Mesangial cell (primary cell): Measurements from ENCODE around the gene EGFL7. TPM values are rescaled to one million over a fixed set of nuclear protein-coding genes. Genes with fewer than 3 reads are reported as not detected.

ENCODE experiments used
- total RNA-seq: library from RNA; depleted of rRNA; stranded (reverse); fragments of >200 nt; gene quantifications from 2 replicates; pipeline ENCODE4 v1.2.3, GENCODE V29; 2015

The EGFL7 gene
- total RNA-seq: 20.4 and 27.0 TPM in 2 replicates

DNA sequence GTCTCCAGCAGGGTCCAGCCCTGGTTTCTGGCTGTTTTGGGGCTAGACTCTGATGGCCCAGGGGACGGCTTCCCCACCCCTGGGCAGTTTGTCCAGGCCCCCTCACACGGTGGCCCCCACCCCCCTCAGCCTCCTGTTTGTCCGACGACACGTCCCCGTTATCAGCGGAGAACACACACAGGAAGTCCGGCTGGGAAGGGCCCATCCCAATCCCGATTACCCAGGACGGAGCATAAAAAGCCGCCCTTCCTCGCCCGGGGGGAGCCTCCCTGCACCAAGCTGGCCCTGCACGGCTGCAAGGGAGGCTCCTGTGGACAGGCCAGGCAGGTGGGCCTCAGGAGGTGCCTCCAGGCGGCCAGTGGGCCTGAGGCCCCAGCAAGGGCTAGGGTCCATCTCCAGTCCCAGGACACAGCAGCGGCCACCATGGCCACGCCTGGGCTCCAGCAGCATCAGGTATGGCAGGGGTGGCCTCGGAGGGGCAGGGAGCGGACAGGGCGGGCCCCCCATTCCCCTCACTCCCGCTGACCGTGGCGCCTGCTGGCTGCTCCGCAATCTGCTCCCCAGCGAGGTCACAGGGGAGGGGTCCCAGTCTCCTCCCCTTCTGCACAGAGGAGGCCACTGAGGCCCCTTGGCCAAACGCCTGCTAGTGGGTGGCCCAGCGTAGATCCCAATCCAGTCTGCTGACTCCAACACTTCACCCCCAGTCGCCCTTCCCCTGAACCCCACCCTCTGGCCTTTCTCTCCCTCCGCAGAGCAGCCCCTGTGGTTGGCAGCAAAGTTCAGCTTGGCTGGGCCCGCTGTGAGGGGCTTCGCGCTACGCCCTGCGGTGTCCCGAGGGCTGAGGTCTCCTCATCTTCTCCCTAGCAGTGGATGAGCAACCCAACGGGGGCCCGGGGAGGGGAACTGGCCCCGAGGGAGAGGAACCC lies at the start of gene EGFL7:
TSS of gene EGFL7 (plus strand) at position 261 of the 926 bp plus-strand sequence. CDS start 5,367 bp downstream, outside the sequence.

DNA sequence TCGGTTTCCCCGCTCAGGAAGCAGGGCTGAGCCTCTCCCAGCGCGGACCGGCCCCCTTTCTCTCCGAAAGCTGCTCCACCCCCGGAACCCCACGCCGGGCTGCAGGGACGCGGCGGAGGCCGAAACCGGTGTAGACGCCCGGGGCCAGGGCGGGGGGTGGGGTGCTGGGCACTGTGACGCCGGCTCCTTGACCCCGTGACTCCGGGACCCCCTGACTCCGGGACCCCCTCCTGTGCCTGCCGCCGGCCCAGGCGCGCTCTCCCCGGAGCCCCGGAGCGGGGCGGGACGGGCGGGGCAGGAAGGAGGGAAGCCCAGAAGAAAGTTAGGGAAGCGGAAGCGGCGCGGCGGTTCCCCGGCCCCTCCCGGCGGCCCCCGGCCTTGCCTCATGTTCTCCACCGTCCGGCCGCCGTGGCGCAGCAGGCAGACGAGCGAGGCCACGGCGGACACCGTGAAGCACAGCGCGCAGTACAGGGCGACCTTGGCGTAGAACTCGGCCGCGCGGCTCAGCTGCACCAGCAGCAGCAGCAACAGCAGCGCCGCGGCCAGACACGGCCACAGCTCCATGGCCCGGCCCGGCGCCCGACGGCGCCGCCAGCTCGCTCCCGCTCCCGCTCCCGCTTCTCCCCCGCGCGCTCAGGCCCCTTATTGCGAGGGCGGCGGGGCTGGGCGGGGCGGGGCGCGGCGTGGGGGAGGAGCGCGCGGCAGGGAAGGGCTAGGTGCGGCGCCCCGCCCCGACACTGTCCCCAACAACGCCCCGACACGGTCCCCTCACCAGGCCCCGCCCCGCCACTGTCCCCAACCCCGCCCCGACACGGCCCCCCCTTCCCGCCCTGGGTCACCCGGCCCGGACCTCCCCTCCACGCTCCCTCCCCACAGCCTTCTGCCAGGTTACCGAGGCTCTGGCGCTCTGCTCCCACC lies 24.3 kb downstream of the EGFL7 start, which contains the start of gene AGPAT2:
TSS of gene AGPAT2 (minus strand) at position 664 of the 918 bp plus-strand sequence. CDS start at position 564, 100 bp downstream.

DNA sequence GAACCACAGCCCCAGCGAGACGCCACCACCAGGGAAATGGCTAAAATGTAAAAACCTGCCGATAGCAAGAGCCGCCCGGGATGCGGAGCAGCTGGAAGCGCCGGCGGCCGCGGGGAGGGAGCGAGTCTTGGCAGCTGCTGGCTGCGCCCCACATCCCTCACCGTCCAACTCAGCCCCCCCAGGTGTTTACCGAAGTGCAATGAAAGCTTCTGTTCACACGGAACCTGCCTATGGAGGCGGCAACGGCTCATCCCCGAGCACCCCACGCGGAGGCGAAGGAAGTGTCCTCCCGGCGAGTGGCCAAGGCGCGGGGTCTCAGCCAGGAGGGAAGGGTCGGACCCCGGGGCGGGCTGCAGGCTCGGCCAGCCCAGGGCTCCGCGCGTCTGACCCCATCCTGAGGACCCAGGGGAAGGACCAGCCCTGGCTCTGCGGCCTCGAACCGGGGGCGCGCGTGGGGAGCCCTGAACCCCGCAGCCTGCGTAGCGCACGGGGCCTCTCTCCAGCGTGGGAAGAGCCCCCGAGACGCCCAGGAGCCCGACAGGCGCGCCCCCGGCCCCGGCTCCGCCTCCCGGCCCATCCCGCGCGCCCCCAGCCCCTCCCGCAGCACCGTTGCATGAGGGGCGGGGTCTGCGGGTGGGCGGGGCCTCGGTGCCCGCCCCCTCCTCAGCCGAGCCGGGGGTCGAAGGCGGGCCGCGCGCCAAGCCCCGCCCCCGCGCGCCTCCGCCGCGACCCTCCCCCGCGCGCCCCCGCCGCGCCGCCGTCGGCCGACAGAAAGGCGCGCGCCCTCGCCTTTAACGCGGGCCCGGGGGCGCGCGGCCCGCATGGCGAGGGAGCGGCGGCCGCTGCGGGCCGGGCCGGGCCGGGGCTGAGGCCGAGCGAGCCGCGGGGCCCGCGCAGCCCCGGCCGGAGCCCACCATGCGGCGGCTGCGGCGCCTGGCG lies 49.3 kb downstream of the EGFL7 start, which contains the start of gene DIPK1B:
TSS of gene DIPK1B (plus strand) at position 822 of the 939 bp plus-strand sequence. CDS start at position 916, 94 bp downstream.

Other genes starting within 250 kb of the EGFL7 start
- gene INPP5E, start 223.1 kb upstream of the EGFL7 start, total RNA-seq: 13.6 and 14.3 TPM in 2 replicates
- gene SEC16A, start 179.9 kb upstream of the EGFL7 start, total RNA-seq: 44.6 and 56.2 TPM in 2 replicates
- 23.0 and 36.0 TPM in 2 replicates for gene NOTCH1, start 116.9 kb upstream of the EGFL7 start, total RNA-seq
- gene AGPAT2, start 24.5 kb downstream of the EGFL7 start, total RNA-seq: 59.6 and 67.2 TPM in 2 replicates
- gene DIPK1B, start 49.7 kb downstream of the EGFL7 start, total RNA-seq: 8.3 and 18.1 TPM in 2 replicates
- gene LCN10, start 80.0 kb downstream of the EGFL7 start, total RNA-seq: not detected in 2 replicates
- gene LCN6, start 85.6 kb downstream of the EGFL7 start, total RNA-seq: not detected in 2 replicates
- not detected in 2 replicates for gene LCN8, start 95.3 kb downstream of the EGFL7 start, total RNA-seq
- gene LCN15, start 101.6 kb downstream of the EGFL7 start, total RNA-seq: not detected in 2 replicates
- 82.4 and 97.8 TPM in 2 replicates for gene TMEM141, start 128.4 kb downstream of the EGFL7 start, total RNA-seq
- 0.25 TPM in 1 of 2 replicates, not detected in the other for gene CCDC183, start 133.4 kb downstream of the EGFL7 start, total RNA-seq
- 117 and 144 TPM in 2 replicates for gene RABL6, start 145.0 kb downstream of the EGFL7 start, total RNA-seq
- gene AJM1, start 179.6 kb downstream of the EGFL7 start, total RNA-seq: 0.81 and 1.5 TPM in 2 replicates
- gene PHPT1, start 186.5 kb downstream of the EGFL7 start, total RNA-seq: 109 and 152 TPM in 2 replicates
- 1.8 and 3.2 TPM in 2 replicates for gene MAMDC4, start 189.4 kb downstream of the EGFL7 start, total RNA-seq
- gene EDF1, start 203.4 kb downstream of the EGFL7 start, total RNA-seq: 325 and 364 TPM in 2 replicates
- gene TRAF2, start 223.6 kb downstream of the EGFL7 start, total RNA-seq: 10.9 and 22.7 TPM in 2 replicates